ENCODE data around the gene GIMD1.

- TF ChIP-seq ZBTB1 (CRISPR knock-in tag; IDR thresholded peaks at IDR 0.05; ENCODE audit: borderline replicate concordance, low read depth) (no peak), PHB (CRISPR knock-in tag; IDR thresholded peaks at IDR 0.05) (no peak), HDAC2 (IDR thresholded peaks at IDR 0.05) (no peak), CTCF (IDR thresholded peaks at IDR 0.05 in 2 of 3, conservative IDR thresholded peaks at IDR 0.05 in 1 of 3; ENCODE audit: insufficient read depth in 2 of 3, low read depth in 1 of 3, low read length in 3 of 3) (no peak), EZH2 (IDR thresholded peaks at IDR 0.05; ENCODE audit: borderline replicate concordance, low read depth, low read length) (no peak), HDAC3 (IDR thresholded peaks at IDR 0.05; ENCODE audit: borderline replicate concordance, partially characterized antibody) (no peak), RB1 (IDR thresholded peaks at IDR 0.05; ENCODE audit: low read depth) (no peak), CHD1 (IDR thresholded peaks at IDR 0.05; ENCODE audit: low read length) (no peak), BCLAF1 (IDR thresholded peaks at IDR 0.05; ENCODE audit: borderline replicate concordance in 1 of 2, control insufficient read depth in 1 of 2, low read depth in 2 of 2, low read length in 1 of 2) (no peak), KDM1A (IDR thresholded peaks at IDR 0.05) (no peak), PRDM10 (IDR thresholded peaks at IDR 0.05; ENCODE audit: partially characterized antibody) (no peak), KAT8 (IDR thresholded peaks at IDR 0.05; ENCODE audit: low read depth) (no peak), USF2 (CRISPR knock-in tag; IDR thresholded peaks at IDR 0.05) (no peak)
These were observed 16.3 kb upstream of the GIMD1 start for GRCh38 chr4:106384878-106385277.

All from K562 (cell line).